Measurements from ENCODE around the gene EPO.
"Not testable (repeated sequence)": the region's sequence is repeated elsewhere in the genome, so short reads cannot be mapped to it uniquely, and the experiment has no call there.

Gene EPO

GRCh38 chr7:100705753-100706671 is 14.3 kb upstream of the EPO start, which contains the start of gene POP7:
TSS of gene POP7 (plus strand) at chr7:100706121. CDS start at chr7:100706831, 710 bp downstream.
- peak; percentile 99 for DNase-seq

GRCh38 chr7:100706672-100707311 is 13.5 kb upstream of the EPO start:
- DNase-seq = no peak

GRCh38 chr7:100708395-100708794 is 11.9 kb upstream of the EPO start:
- DNase-seq = no peak

- no peak for DNase-seq
Measured at GRCh38 chr7:100710452-100710851, 9.8 kb upstream of the EPO start.

- DNase-seq = no peak
Measured at GRCh38 chr7:100711369-100711768, 8.9 kb upstream of the EPO start.

GRCh38 chr7:100714725-100715124 is 5.5 kb upstream of the EPO start:
- no peak for DNase-seq

- DNase-seq = not testable (repeated sequence)
Measured at GRCh38 chr7:100717073-100717472, 3.2 kb upstream of the EPO start.

GRCh38 chr7:100719523-100720278 is 567 bp upstream of the EPO start:
- DNase-seq = no peak

- DNase-seq = no peak
Measured at GRCh38 chr7:100720671-100721504, 620 bp downstream of the EPO start.

GRCh38 chr7:100721505-100721812 is 1.2 kb downstream of the EPO start:
- no peak for DNase-seq

- DNase-seq = no peak
Measured at GRCh38 chr7:100722480-100723212, 2.4 kb downstream of the EPO start.

GRCh38 chr7:100723732-100724275 is 3.5 kb downstream of the EPO start:
- no peak for DNase-seq

- not testable (repeated sequence) for DNase-seq
Measured at GRCh38 chr7:100724364-100724763, 4.1 kb downstream of the EPO start.

- DNase-seq = no peak
Measured at GRCh38 chr7:100726996-100727761, 6.9 kb downstream of the EPO start.

- no peak for DNase-seq
Measured at GRCh38 chr7:100728196-100728595, 7.9 kb downstream of the EPO start.

- no peak for DNase-seq
Measured at GRCh38 chr7:100730136-100730800, 10.0 kb downstream of the EPO start.

- DNase-seq = no peak
Measured at GRCh38 chr7:100731937-100732636, 11.8 kb downstream of the EPO start.

- no peak for DNase-seq
Measured at GRCh38 chr7:100735730-100736129, 15.5 kb downstream of the EPO start.

GRCh38 chr7:100736671-100737070 is 16.4 kb downstream of the EPO start:
- DNase-seq = no peak

GRCh38 chr7:100739934-100740333 is 19.7 kb downstream of the EPO start:
- DNase-seq = no peak
